T-helper 22 cell (primary cell): ENCODE results near the gene SBF1.
"Not testable (repeated sequence)": the region's sequence is repeated elsewhere in the genome, so short reads cannot be mapped to it uniquely, and the experiment has no call there.

ENCODE experiments used
- DNase-seq: peaks from one replicate; pipeline ENCODE4 v3.0.0-alpha.2; 2020; ENCODE audit warnings: low read depth

The SBF1 gene

GRCh38 chr22:50425179-50425916, 49.5 kb downstream of the SBF1 start:
- no peak for DNase-seq

GRCh38 chr22:50423956-50424355, 50.9 kb downstream of the SBF1 start:
- DNase-seq, result no peak

- DNase-seq, result no peak
Observed at GRCh38 chr22:50422961-50423815, 51.6 kb downstream of the SBF1 start.

- no peak for DNase-seq
Observed at GRCh38 chr22:50422046-50422445, 52.8 kb downstream of the SBF1 start.

GRCh38 chr22:50420581-50420980, 54.3 kb downstream of the SBF1 start:
- no peak for DNase-seq

- no peak for DNase-seq
Observed at GRCh38 chr22:50420015-50420414, 54.8 kb downstream of the SBF1 start.

- DNase-seq, result no peak
Observed at GRCh38 chr22:50419116-50419515, 55.7 kb downstream of the SBF1 start.

GRCh38 chr22:50418624-50419023, 56.2 kb downstream of the SBF1 start:
- DNase-seq, result no peak

- DNase-seq, result no peak
Observed at GRCh38 chr22:50417411-50418210, 57.2 kb downstream of the SBF1 start.

- no peak for DNase-seq
Observed at GRCh38 chr22:50416996-50417395, 57.8 kb downstream of the SBF1 start.

GRCh38 chr22:50415426-50415825, 59.4 kb downstream of the SBF1 start:
- no peak for DNase-seq

GRCh38 chr22:50414476-50415248, 60.2 kb downstream of the SBF1 start:
- no peak for DNase-seq

- DNase-seq, result not testable (repeated sequence)
Observed at GRCh38 chr22:50408954-50409353, 65.9 kb downstream of the SBF1 start.

- DNase-seq, result no peak
Observed at GRCh38 chr22:50408311-50408710, 66.5 kb downstream of the SBF1 start.

GRCh38 chr22:50406416-50407170, 68.2 kb downstream of the SBF1 start:
- no peak for DNase-seq

- no peak for DNase-seq
Observed at GRCh38 chr22:50403701-50404101, 71.1 kb downstream of the SBF1 start.

- no peak for DNase-seq
Observed at GRCh38 chr22:50401907-50402306, 72.9 kb downstream of the SBF1 start.

- DNase-seq, result no peak
Observed at GRCh38 chr22:50400931-50401330, 73.9 kb downstream of the SBF1 start.

- no peak for DNase-seq
Observed at GRCh38 chr22:50400406-50400805, 74.4 kb downstream of the SBF1 start.

- no peak for DNase-seq
Observed at GRCh38 chr22:50399751-50400331, 75.0 kb downstream of the SBF1 start.
